Mucosa of descending colon (tissue), 3 donors: ENCODE results near the gene GNB1. TPM values are rescaled to one million over a fixed set of nuclear protein-coding genes. Genes with fewer than 3 reads are reported as not detected.
"Not testable (repeated sequence)": the region's sequence is repeated elsewhere in the genome, so short reads cannot be mapped to it uniquely, and the experiment has no call there.

Experiments used
- ATAC-seq: fragments of 200-7000 bp; cut with Tn5 transposase; one replicate; pipeline ENCODE4 v1.9.1; 2020; ENCODE audit warnings: mild to moderate bottlenecking, moderate library complexity
- DNase-seq, 3 donors: peaks; one replicate each; pipeline ENCODE4 v3.0.0-alpha.2; 2020
- H3K36me3 ChIP-seq: fragments of 200-600 bp; one replicate; pipeline ENCODE4 v1.8.0; 2021; ENCODE audit warnings: low read depth, mild to moderate bottlenecking
- H3K4me1 ChIP-seq: fragments of 200-600 bp; one replicate; pipeline ENCODE4 v1.8.0; 2021; ENCODE audit warnings: low read depth, mild to moderate bottlenecking
- H3K4me3 ChIP-seq: fragments of 200-600 bp; one replicate; pipeline ENCODE4 v1.8.0; 2021; ENCODE audit warnings: mild to moderate bottlenecking
- H3K9me3 ChIP-seq: fragments of 200-600 bp; one replicate; pipeline ENCODE4 v1.8.0; 2021; ENCODE audit warnings: mild to moderate bottlenecking
- CTCF ChIP-seq: fragments of 200-600 bp; IDR thresholded peaks from one replicate; pipeline ENCODE4 v1.8.0; 2022; ENCODE audit warnings: antibody characterized with exemption, mild to moderate bottlenecking
- intact Hi-C, 2 donors: fragments of 100-400 bp; cut with DNase I in 1 of 2; cut with micrococcal nuclease in 1 of 2; formaldehyde crosslinking; loops; one replicate each; pipeline versions ENCODE4 v1.11.0 to v1.11.1; 2022; cut with DNase I, micrococcal nuclease
- total RNA-seq, 3 donors: library from RNA; stranded (reverse); fragmentation: NEBNext Ultra II Directional in 2 of 3; extraction: Animal tissue kit (Norgen Biotek cat#: 25700) in 2 of 3; gene quantifications; one replicate each; pipeline versions ENCODE4 v1.2.1 to v1.2.4, GENCODE V29; 2021 to 2023
- donor health status: DM: no; HTN: no; CAD: no; lungs with moderate emphysema.
- donor health status: DM: no; HTN: no; CAD: no.
- donor health status: DM: no; HTN: yes; CAD: no.

The GNB1 gene
- total RNA-seq, 3 donors from 2014 or later: 314 to 329 (median 318) TPM

DNA sequence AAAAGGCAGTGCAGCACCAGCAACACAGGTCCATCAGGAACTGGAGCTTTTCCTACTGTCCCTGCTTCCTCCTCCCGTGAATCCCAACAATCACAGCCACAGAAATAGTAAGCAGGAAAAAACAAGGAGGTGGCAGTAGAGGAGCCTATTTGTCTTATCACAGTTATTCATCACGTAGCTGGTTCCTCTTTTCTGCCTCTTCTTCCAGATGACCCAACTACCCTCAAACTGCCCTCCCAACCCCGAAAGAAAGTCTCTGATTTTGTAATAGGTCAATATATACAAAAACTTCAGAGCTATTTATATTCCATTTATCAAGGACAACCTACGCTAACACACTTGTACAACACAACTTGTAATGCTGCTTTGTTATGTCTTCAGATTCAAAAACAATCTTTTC, 21.4 kb downstream of the GNB1 start:
- H3K4me3 ChIP-seq: no peak overlapping the region
- H3K36me3 ChIP-seq: no peaks in the 10 kb centered on the region
- ATAC-seq (peak; percentile 4), DNase-seq (no peak)
- H3K9me3 ChIP-seq: no peaks in the 10 kb centered on the region
- intact Hi-C loops: no loop called here
- peaks cover 34% of the 10 kb centered on the region for H3K4me1 ChIP-seq
- TF ChIP-seq CTCF: no peak

GRCh38 chr1:1867164-1867563, 23.7 kb downstream of the GNB1 start:
- intact Hi-C loops: no loop called here
- DNase-seq (no peak), ATAC-seq (no peak)
- Histone ChIP-seq H3K36me3 (no peaks in the 10 kb centered on the region), H3K9me3 (no peaks in the 10 kb centered on the region), H3K4me1 (peaks cover 11% of the 10 kb centered on the region), H3K4me3 (no peak overlapping the region)
- TF ChIP-seq CTCF: no peak

DNA sequence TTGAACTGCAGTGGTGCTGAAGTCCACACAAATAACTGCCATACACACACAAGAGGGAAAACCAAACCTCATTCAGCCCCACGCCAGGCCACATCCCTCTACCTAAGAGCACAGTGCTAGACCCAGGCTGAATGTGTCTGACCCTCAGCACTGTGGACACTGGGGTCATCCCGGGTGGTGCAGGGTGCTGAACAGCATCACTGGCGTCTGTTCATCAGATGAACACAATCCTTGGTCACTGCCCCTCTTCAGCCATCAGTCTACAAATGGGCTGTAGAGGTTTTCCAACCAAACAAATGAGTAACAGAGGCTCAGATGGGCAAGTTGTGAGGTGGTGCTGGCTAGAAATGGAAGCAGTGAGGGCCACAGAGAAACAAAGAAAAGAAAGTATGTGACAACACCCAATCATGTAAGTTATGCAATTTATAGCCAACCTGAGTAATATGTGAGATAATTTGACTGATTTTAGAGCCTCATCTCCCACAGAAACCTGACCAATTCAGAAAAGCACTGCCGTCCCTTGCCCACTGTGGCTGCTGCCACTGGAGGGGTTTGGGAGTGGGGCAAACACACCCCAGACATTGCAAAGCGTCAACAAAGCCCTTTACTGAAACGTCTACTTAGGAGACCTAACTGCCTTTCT, 27.9 kb downstream of the GNB1 start:
- Histone ChIP-seq H3K4me1 (peaks cover 41% of the 10 kb centered on the region), H3K9me3 (no peaks in the 10 kb centered on the region), H3K4me3 (no peak overlapping the region), H3K36me3 (no peaks in the 10 kb centered on the region)
- TF ChIP-seq CTCF: no peak
- DNase-seq (no peak), ATAC-seq (no peak)
- intact Hi-C loops: no loop called here

GRCh38 chr1:1861761-1862310, 29.1 kb downstream of the GNB1 start:
- H3K36me3 ChIP-seq, intact Hi-C loops, ATAC-seq, H3K9me3 ChIP-seq, H3K4me3 ChIP-seq, DNase-seq: not testable (repeated sequence)
- peaks cover 50% of the 10 kb centered on the region for H3K4me1 ChIP-seq

DNA sequence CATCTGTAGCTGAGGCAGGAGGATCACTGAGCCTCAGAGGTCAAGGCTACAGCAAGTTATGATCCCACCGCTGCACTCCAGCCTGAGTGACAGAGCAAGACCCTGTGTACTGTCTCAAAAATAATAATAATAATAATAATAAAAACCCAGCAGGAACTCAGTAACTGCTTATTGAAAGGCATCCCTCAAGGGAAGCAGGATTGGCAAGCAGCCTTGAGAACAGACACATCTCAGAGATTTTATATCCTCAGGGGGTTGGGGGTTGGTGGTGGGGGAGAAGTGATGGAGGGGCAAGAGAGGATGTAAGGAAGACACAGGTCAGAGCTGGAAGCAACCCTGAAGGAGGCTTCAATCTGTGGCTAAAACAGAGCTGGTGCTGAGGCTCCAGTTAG, 29.6 kb downstream of the GNB1 start:
- H3K36me3 ChIP-seq: no peaks in the 10 kb centered on the region
- ATAC-seq (no peak), DNase-seq (no peak)
- H3K4me1 ChIP-seq: peaks cover 50% of the 10 kb centered on the region
- no peak for TF ChIP-seq CTCF
- no peak overlapping the region for H3K4me3 ChIP-seq
- no peaks in the 10 kb centered on the region for H3K9me3 ChIP-seq
- intact Hi-C loops: no loop called here

DNA sequence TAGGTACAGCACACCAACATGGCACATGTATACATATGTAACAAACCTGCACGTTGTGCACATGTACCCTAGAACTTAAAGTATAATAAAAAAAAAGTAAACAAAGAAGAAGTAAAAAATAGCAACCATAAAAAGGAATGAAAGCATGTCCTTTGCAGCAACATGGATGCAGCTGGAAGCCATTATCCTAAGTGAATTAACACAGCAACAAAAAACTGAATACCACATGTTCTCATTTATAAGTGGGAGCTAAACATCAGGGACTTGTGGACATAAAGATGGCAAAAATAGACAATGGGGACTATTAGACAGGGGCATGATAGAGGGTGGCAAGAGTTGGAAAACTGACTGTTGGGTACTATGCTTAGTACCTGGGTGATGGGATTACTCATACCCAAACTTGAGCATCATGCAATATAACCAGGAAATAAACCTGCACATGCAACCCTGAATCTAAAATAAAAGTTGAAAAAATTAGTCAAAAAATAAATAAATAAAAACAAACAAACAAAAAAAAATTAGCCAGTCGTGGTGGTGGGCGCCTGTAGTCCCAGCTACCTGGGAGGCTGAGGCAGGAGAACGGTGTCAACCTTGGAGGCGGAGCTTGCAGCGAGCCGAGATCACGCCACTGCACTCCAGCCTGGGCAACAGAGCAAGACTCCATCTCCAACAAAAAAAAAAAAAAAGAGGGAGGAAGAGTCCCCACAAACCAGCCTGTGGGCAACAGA, 30.8 kb downstream of the GNB1 start:
- H3K36me3 ChIP-seq, H3K9me3 ChIP-seq, ATAC-seq, H3K4me3 ChIP-seq, intact Hi-C loops, DNase-seq: not testable (repeated sequence)
- H3K4me1 ChIP-seq: peaks cover 52% of the 10 kb centered on the region
